ENCODE results near the gene REG4.
"Not testable (repeated sequence)": the region's sequence is repeated elsewhere in the genome, so short reads cannot be mapped to it uniquely, and the experiment has no call there.

The REG4 gene

DNA sequence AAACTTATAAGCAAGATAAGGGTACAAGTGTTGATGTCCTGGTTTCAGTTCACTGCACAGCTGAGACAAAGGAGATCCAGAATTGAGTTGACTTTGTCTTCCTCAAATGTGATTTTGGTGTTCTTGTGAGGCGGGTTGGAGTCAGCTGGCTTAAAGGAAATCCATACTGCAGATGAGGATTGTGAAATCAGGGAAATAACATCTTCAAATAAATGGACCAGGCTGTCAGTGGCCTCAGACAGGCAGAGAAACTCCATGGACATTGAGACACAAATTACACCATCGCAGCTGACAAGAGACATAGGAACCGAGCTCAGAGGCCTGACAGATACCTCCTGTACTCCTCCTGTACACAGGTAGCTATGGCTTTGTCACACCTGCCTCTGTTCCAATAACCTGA lies 27.0 kb upstream of the REG4 start:
- no peak for TF ChIP-seq ZFX (IDR thresholded peaks at IDR 0.05)
- TF ChIP-seq, protein P1, sequence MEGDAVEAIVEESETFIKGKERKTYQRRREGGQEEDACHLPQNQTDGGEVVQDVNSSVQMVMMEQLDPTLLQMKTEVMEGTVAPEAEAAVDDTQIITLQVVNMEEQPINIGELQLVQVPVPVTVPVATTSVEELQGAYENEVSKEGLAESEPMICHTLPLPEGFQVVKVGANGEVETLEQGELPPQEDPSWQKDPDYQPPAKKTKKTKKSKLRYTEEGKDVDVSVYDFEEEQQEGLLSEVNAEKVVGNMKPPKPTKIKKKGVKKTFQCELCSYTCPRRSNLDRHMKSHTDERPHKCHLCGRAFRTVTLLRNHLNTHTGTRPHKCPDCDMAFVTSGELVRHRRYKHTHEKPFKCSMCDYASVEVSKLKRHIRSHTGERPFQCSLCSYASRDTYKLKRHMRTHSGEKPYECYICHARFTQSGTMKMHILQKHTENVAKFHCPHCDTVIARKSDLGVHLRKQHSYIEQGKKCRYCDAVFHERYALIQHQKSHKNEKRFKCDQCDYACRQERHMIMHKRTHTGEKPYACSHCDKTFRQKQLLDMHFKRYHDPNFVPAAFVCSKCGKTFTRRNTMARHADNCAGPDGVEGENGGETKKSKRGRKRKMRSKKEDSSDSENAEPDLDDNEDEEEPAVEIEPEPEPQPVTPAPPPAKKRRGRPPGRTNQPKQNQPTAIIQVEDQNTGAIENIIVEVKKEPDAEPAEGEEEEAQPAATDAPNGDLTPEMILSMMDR (conservative IDR thresholded peaks at IDR 0.05) = no peak

DNA sequence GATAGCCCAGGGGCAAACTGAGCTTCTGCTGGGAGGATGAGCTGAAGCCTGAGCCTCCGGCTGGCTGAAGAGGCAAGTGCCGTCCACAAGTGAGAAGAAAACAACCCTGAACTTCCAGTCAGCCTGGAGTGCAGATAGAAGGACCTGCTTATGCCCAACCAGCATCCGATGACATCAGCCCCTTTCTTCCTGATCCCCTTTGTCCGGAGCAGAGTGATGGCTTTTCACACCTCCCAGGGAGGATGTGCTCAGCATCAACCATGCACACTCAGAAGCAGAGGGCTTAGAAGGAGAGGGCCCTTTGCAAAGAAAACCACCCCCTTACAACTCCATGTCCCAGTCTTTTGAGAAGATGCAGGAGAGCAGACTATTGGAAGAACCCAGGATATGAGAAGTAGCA lies 23.7 kb upstream of the REG4 start:
- TF ChIP-seq, protein P1 (conservative IDR thresholded peaks at IDR 0.05) = no peak
- TF ChIP-seq ZFX (IDR thresholded peaks at IDR 0.05) = no peak

More for the DNA sequence above, 27.0 kb upstream of the REG4 start:
- H3K27ac ChIP-seq = no peak overlapping the region

DNA sequence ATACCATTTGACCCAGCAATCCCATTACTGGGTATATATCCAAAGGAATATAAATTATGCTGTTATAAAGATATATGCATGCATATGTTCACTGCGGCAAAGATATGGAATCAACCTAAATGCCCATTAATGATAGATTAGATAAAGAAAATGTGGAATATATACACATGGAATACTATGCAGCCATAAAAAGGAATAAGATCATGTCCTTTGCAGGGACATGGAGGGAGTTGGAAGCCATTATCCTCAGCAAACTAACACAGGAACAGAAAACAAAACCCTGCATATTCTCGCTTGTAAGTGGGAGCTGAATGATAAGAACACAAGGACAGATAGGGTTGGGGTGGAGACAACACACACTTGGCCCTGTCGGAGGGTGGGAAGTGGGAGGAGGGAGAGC lies 19.8 kb upstream of the REG4 start:
- H3K27ac ChIP-seq = no peak overlapping the region
- TF ChIP-seq, protein P1 (conservative IDR thresholded peaks at IDR 0.05) = no peak
- TF ChIP-seq ZFX (IDR thresholded peaks at IDR 0.05) = no peak

More for the DNA sequence above, 23.7 kb upstream of the REG4 start:
- no peak overlapping the region for H3K27ac ChIP-seq

DNA sequence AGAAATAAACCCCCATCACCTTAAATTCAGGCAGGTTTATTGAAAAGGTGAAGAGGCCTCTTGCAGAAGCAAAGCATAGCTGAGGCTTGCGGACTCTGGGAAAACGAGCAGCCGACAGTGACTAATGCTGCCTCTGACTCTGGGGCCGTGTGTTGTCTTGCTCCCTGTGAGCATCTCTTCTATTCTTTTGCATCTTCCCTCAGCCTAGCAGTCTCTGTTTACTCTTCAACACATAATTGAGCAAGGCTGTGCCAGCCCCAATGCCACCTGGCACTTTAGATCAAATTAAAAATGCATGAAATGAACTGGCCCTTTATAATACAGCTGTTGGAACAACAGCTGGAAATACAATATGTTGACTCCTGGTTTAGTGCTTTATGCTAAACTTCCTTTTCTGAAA lies 18.4 kb upstream of the REG4 start:
- TF ChIP-seq ZFX (IDR thresholded peaks at IDR 0.05) = no peak
- TF ChIP-seq, protein P1 (conservative IDR thresholded peaks at IDR 0.05) = no peak
- 0 out of 2 replicates have a peak overlapping the region, but pooled peaks have one; percentile 4 for H3K27ac ChIP-seq

DNA sequence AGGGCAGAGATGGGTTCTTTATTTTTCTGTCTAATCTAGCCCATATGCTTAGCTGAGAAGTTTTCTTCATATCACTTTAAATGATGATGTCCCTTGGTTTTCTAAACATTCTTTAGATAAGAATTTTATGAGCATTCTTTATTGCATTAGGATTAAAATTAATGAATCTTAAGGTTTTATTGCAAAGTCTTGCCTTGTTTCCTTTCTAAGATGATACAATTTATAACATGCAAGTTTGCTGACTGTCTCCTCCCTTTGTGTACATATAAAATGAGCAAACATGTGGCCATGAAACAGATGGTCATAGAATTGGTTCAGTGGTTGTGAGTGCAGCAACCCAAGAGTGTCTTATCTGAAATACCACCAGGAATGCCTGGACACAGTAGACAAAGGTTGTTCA lies 17.7 kb upstream of the REG4 start:
- H3K27ac ChIP-seq = not testable (repeated sequence)

DNA sequence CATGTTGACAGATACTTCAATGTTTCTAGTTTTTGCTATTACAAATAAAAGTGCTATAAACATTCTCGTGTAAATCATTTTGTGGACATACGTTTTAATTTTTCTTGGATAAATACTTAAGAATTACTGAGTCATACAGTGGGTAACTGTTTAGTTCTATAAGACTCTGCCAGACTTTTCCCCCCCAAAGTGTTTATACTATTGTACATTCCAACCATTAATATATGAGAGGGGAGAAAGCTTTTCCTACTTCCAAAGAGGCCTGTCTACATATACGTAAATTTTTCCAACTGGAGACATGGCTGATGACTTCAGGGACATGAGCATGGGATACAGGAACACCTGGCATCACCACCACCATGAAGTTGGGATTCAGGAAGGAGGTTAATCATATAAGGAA lies 17.0 kb upstream of the REG4 start:
- TF ChIP-seq ZFX (IDR thresholded peaks at IDR 0.05) = no peak
- TF ChIP-seq, protein P1 (conservative IDR thresholded peaks at IDR 0.05) = no peak
- no peak overlapping the region for H3K27ac ChIP-seq

DNA sequence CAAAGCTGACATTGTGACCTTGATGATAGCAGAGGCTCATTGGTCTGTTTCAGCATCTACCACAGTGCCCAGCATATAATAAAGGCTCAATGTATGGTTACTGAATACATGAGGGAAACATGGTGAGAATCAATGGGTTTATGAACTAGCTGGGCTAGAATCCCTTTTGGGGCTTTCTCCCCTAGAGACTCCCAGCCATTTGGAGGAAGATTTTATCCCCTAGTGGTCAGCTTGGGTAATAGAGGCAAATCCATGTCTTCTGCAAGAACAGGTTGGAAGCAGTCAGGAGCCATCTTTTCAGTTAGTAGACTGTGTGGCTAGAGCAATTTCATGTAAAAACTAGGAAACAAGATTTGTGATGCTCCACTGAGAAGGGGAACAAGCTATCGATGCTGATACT lies 15.8 kb upstream of the REG4 start:
- TF ChIP-seq ZFX (IDR thresholded peaks at IDR 0.05) = no peak
- TF ChIP-seq, protein P1 (conservative IDR thresholded peaks at IDR 0.05) = peak; percentile 60
- H3K27ac ChIP-seq = no peak overlapping the region

DNA sequence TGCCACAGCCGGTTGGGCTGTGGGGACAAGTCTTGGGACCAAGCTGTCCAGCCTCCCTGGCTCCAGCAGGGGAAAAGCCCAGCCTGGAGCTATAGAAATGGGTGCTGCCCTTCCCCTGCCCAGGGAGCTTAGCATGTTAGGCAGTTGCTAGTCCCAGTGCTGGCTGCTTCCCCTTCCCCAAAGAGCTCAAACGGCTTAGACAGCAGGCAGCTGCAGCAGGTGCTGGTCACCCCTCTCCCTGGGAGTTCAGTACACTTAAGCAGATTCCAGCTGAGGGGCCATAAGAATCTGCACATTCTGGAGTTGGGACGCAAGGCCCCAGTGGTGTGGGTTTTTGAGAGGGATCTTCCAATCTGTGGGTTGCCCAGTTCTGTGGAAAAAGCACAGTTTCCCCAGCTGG lies 11.1 kb upstream of the REG4 start:
- no peak overlapping the region for H3K27ac ChIP-seq
- no peak for TF ChIP-seq ZFX (IDR thresholded peaks at IDR 0.05)
- TF ChIP-seq, protein P1 (conservative IDR thresholded peaks at IDR 0.05) = no peak
